AG09309 (cell line): ENCODE results near the gene GLDC.

Experiments
- DNase-seq: peaks from one replicate; pipeline ENCODE4 v3.0.0-alpha.2; 2010; ENCODE audit warnings: low read depth
- H3K4me3 ChIP-seq: 2 replicates; pipeline ENCODE4 v1.5.1; 2011; ENCODE audit warnings: mild to moderate bottlenecking, low read depth, low read length, moderate library complexity; ENCODE audit not compliant: control insufficient read depth
- CTCF ChIP-seq: IDR thresholded peaks from 2 replicates; pipeline ENCODE4 v1.5.1; 2011; ENCODE audit warnings: mild to moderate bottlenecking, low read depth, low read length, inconsistent platforms; ENCODE audit not compliant: insufficient read depth, control insufficient read depth; ENCODE audit errors: missing control alignments

GLDC gene

GRCh38 chr9:6592791-6593190 lies 52.7 kb downstream of the GLDC start:
- H3K4me3 ChIP-seq: no peak overlapping the region
- TF ChIP-seq CTCF: no peak
- no peak for DNase-seq

- TF ChIP-seq CTCF: no peak
- no peak for DNase-seq
- H3K4me3 ChIP-seq: no peak overlapping the region
These were observed 53.3 kb downstream of the GLDC start for GRCh38 chr9:6592231-6592630.

GRCh38 chr9:6590772-6591384 lies 54.7 kb downstream of the GLDC start:
- TF ChIP-seq CTCF: no peak
- H3K4me3 ChIP-seq: no peak overlapping the region
- no peak for DNase-seq

GRCh38 chr9:6590334-6590733 lies 55.2 kb downstream of the GLDC start:
- DNase-seq: no peak
- no peak overlapping the region for H3K4me3 ChIP-seq
- no peak for TF ChIP-seq CTCF

GRCh38 chr9:6584881-6585597 lies 60.5 kb downstream of the GLDC start:
- TF ChIP-seq CTCF: peak; percentile 22
- H3K4me3 ChIP-seq: no peak overlapping the region
- DNase-seq: peak; percentile 3

- DNase-seq: no peak
- no peak for TF ChIP-seq CTCF
- no peak overlapping the region for H3K4me3 ChIP-seq
These were observed 64.3 kb downstream of the GLDC start for GRCh38 chr9:6581253-6581652.

- no peak for TF ChIP-seq CTCF
- DNase-seq: no peak
- H3K4me3 ChIP-seq: no peak overlapping the region
These were observed 65.9 kb downstream of the GLDC start for GRCh38 chr9:6579613-6580012.
